SIG-M5 treated with dmso at 0.1 percent for 504 hours (cell line): ENCODE data around the gene PARD3.
A peak's percentile ranks its signal among the peaks of the same experiment; 100 is the strongest.

Experiments used
- DNase-seq: peaks from one replicate; lab custom pipeline; 2025; ENCODE audit not compliant: unreplicated experiment; lab: John Stamatoyannopoulos, UW

Gene PARD3

GRCh38 chr10:34548466-34548865 lies 266.6 kb downstream of the PARD3 start:
- DNase-seq = no peak

- DNase-seq = no peak
Measured at GRCh38 chr10:34547695-34548094, 267.4 kb downstream of the PARD3 start.

DNA sequence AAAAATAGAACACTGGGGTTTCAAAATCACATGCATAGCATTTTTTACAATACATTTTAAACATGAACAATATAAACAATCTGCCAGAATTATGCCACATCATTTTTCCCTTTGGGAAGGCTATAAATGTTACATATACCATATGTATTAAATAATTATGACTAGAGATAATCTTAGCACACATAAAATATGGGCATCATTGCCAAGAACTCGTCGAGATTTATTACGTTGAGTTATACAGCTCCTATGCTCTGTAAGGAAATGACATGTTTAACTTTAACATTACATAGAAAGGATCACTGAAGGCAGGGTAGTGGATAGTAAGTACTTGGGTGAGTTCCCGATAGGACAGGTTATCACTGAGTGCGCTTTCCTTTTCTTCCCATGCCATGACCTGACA lies 267.8 kb downstream of the PARD3 start:
- DNase-seq = no peak

GRCh38 chr10:34544400-34544799 lies 270.7 kb downstream of the PARD3 start:
- no peak for DNase-seq

- DNase-seq = no peak
Measured at GRCh38 chr10:34543716-34544115, 271.4 kb downstream of the PARD3 start.

DNA sequence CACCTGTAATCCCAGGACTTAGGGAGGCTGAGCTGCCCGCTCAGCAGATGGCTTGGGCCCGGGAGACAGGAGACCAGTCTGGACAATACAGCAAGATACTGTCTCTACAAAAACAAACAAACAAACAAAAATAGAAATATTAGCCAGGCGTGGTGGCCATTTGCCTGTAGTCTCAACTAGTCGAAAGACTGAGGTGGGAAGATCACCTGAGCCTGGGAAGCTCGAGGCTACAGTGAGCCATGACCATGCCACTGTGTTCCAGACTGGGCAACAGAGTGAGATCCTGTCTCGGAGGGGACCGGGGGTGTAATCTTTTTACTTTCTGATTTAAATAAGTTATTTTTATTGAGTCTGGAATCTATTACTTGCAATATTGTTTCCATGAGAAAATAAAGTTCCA lies 274.6 kb downstream of the PARD3 start:
- DNase-seq = no peak

GRCh38 chr10:34539533-34540315 lies 275.4 kb downstream of the PARD3 start:
- peak; percentile 0 for DNase-seq

DNA sequence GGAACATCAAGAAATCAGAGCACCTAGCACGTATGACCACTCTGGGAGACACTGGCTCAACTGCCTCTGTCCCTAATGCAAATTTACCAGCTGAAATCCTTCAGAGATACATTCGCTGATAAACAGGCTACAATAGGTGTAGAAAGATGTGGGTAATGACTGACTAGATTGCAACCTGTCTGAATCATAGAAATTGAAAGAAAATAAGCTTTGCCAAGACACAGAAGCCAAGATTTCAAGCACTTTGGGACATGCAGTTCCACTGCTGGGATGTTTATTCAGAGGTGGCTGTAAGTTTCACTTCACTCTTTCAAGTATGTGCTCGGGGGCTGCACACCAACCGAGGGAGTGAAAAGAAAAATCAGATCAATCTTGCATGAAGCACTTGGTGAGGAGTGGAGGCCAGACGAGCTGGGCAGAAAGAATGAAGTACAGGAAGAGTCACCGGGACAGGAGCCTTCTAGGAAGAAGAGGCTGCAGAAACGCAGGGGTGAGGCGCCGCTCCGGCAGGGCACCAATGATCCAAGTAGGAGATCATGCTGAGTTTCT lies 276.7 kb downstream of the PARD3 start:
- peak; percentile 1 for DNase-seq

DNA sequence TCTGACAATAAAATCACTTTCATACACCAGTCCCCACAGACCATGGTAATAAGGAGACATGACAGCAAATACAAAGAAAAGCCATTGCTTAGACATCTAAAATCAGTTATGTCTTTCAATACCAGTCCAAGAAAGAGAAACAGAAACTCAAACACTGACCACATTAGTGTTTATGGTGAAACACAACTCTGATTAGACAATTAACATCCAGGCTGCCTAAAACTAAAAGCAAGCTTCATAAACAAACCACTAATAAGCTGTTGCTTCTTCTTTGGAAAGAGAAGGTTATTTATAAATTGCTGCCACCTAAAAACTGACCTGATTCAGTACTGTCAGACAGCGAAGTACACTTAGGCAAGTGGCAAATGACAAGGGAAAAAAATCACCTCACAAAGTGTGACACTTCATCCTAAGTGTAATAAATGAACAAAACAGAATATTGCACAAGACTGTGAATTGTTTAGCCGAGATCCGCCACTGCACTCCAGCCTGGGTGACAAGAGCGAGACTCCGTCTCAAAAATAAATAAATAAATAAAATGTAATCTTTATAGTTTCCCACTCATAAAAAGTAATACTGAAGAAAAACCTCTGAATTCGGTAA lies 277.4 kb downstream of the PARD3 start:
- DNase-seq = no peak

DNA sequence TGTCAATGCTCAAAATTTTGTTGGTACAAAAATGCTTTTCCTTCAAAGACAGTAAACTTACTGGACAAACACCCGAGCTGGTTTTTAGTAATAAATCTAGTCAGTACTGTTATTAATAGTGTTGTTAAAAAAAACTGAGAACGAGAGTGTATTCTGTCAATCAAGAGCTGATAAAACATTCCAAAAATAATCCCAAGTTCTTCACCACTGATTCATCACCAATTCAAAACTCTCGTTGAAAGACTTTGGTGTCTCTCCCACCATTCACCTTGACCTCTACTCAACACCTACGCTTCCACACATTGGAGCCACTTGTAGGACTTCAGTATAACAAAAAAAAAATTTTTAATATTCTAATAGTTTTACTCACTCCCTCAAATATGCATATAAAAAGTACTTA lies 279.2 kb downstream of the PARD3 start:
- DNase-seq = no peak

DNA sequence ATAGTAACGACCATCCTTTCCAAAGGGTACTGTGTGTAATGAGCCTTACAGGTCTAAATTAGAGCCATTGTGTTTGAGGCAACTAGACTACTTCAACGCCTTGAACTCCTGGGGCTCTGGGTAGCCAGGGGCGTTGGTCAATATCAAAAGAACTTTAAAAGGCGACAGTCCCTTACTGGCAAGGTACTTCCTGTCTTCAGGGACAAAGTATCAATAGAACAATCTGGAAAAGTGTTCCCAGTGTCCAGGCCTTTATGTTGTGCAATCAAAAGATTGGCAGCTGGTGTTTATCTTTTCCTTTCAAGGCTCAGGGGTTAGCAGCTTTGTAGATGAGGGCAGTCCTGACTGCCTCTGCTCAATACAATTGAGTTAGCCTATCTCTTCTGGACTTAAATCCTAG lies 284.3 kb downstream of the PARD3 start:
- DNase-seq = no peak

- DNase-seq = no peak
Measured at GRCh38 chr10:34528320-34528719, 286.8 kb downstream of the PARD3 start.

DNA sequence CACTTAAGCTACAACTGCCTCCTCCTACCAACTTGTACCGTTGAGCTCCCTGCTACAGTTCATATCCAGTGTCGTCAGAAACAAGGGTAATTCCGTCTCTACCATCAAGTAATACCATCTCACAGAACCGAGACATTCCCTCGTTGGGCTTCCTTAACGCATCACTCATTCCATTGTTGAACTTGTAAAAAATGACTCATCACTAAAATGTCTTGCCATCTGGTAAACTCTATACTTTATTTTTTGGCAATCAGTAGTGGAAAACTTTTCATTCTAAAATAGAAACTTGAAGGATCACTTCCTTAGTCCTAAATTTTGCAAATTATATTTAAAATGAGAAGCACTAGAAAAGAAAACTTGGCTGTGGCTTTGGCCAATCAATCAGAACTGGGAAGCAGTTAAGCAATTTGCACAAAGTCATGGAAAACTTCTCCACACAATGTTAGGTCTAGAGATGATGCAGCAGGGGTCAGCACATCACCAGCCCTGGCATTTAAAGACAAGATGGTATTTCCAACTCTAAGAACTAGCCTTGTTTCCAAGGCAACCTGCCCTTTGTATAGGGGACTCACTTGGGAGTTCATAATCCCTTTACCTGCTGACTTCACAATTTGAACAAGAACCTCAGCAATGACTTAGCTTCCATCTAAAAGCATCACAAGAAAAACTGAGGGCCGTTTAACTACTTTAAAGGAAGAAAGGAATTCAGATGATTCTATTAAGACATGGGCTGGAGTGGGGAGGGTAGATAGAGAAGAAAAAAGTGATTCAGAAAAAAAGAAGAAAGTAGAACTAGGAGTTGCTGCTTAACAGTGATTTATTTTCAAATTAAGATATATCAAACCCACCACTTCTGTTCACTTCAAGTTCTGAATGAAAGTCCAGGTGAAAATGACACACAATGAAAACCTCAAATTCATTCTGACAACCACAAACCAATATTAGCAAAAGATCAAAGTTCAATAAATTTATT lies 288.1 kb downstream of the PARD3 start:
- no peak for DNase-seq

GRCh38 chr10:34526186-34526585 lies 288.9 kb downstream of the PARD3 start:
- no peak for DNase-seq

DNA sequence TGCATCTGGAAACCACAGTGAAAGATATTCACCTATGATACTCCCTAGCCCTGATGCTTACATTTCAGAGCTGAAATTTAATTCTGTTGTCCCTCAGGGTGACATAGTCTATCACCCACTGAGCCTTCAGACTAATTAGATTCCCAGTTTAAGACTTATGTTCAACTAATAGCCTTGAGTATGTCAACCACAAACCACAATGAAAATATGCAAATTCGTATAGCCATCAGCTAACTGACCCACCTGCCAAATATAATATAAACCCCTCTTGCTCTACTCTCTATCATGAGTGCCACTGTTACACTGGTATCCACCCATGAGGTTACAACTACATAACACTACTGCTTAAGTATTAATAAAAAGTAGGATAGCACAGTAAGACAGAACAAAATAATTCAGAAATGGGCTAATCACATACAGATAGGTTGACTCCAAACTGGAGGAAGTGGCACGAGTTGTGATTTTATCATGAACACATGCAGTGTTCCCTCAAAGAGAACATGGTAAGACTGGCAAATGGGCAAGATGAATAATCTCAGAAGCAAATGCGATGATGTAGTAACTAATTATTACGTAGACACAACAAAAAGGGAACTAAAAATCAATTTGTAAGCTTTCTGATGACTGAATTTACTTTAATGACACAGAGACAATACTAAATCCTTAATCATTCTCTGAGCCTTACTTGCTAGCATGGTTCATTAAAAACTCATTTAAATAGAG lies 290.6 kb downstream of the PARD3 start:
- DNase-seq = no peak

GRCh38 chr10:34523017-34523767 lies 291.9 kb downstream of the PARD3 start:
- DNase-seq = no peak

- peak; percentile 31 for DNase-seq
Measured at GRCh38 chr10:34522546-34522945, 292.6 kb downstream of the PARD3 start.

DNA sequence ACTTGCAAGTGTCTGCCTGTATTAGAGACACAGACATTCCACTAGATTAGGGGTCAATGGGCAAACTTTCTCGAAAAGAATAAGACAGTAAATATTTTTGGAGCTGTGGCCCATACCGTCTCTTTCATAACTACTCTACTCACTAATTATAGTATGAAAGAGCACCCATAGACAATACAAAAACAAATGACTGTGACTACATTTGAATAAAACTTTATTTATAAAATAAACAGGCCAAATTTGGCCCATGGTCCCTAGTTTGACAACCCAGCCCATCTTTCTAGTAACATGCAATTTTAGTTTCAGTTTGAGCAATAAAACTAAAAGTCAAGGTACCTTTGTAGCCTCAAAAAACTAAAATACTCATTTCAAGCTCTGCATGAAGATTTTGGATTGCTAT lies 294.6 kb downstream of the PARD3 start:
- DNase-seq = no peak

- DNase-seq = peak; percentile 20
Measured at GRCh38 chr10:34520084-34520483, 295.0 kb downstream of the PARD3 start.

DNA sequence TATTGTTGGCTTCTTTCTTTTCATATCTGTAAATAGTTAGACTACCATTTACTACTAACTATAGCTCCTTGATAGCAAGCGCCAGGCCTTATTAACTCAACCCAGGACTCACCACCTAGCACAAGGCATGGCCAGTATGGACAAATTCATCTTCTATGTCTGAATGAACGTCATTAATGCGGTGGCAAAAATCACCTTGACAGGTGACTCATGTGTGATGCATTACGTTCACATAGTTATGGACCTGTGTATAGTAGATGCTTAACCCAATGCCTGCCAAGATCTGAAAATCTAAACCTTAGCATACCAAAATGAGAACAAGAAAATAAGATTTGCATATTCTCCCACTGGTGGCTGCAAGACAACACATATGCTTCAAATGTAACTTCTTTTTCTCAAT lies 300.8 kb downstream of the PARD3 start:
- no peak for DNase-seq
